T-helper 2 cell (primary cell): ENCODE results near the gene PLB1.

Experiments
- DNase-seq, 5 experiments: peaks; one replicate each; pipeline versions ENCODE4 v3.0.0 to v3.0.0-alpha.2; 2012 to 2022

Gene PLB1

GRCh38 chr2:28593160-28593755 is 97.4 kb downstream of the PLB1 start:
- DNase-seq = no peak

GRCh38 chr2:28594000-28594331 is 98.1 kb downstream of the PLB1 start:
- no peak for DNase-seq

- DNase-seq = peak; percentile 65 to 84 (median 80)
Measured at GRCh38 chr2:28594332-28595108, 98.7 kb downstream of the PLB1 start.

- no peak for DNase-seq
Measured at GRCh38 chr2:28595323-28595722, 99.5 kb downstream of the PLB1 start.

- DNase-seq = no peak
Measured at GRCh38 chr2:28598484-28598883, 102.6 kb downstream of the PLB1 start.

GRCh38 chr2:28600181-28600580 is 104.3 kb downstream of the PLB1 start:
- no peak for DNase-seq

- DNase-seq = no peak
Measured at GRCh38 chr2:28601616-28602015, 105.8 kb downstream of the PLB1 start.

- DNase-seq = no peak
Measured at GRCh38 chr2:28602136-28602660, 106.3 kb downstream of the PLB1 start.

GRCh38 chr2:28602751-28603639 is 107.1 kb downstream of the PLB1 start:
- DNase-seq = peak in 1 of 5 experiments; percentile 56

GRCh38 chr2:28603821-28604220 is 108.0 kb downstream of the PLB1 start:
- DNase-seq = no peak

GRCh38 chr2:28604284-28604843 is 108.5 kb downstream of the PLB1 start:
- DNase-seq = no peak

GRCh38 chr2:28606986-28607441 is 111.2 kb downstream of the PLB1 start:
- no peak for DNase-seq

- no peak for DNase-seq
Measured at GRCh38 chr2:28607730-28608499, 112.1 kb downstream of the PLB1 start.

GRCh38 chr2:28608500-28609424 is 112.9 kb downstream of the PLB1 start:
- no peak for DNase-seq

- DNase-seq = peak in 1 of 5 experiments; percentile 55
Measured at GRCh38 chr2:28610583-28611201, 114.8 kb downstream of the PLB1 start.

GRCh38 chr2:28612131-28612812 is 116.4 kb downstream of the PLB1 start:
- no peak for DNase-seq

- peak in 2 of 5 experiments; percentile 30 to 80 for DNase-seq
Measured at GRCh38 chr2:28613186-28613585, 117.3 kb downstream of the PLB1 start.

- DNase-seq = peak in 2 of 5 experiments; percentile 18 to 61
Measured at GRCh38 chr2:28613633-28614501, 118.0 kb downstream of the PLB1 start.

GRCh38 chr2:28615706-28616105 is 119.8 kb downstream of the PLB1 start:
- DNase-seq = peak in 2 of 5 experiments; percentile 17 to 71
